Aortic smooth muscle cell (primary cell): ENCODE results near the gene EVPL. TPM values are rescaled to one million over a fixed set of nuclear protein-coding genes. Genes with fewer than 3 reads are reported as not detected.

Experiments used
- total RNA-seq: library from RNA; depleted of rRNA; stranded (reverse); fragments of >200 nt; gene quantifications from 2 replicates; pipeline ENCODE4 v1.2.3, GENCODE V29; 2014

EVPL gene
- not detected in 2 replicates for total RNA-seq

GRCh38 chr17:76027159-76027839 is at the start of gene EVPL:
EVPL (minus strand) TSS chr17:76027306; CDS start chr17:76027198, 108 bp downstream.

GRCh38 chr17:76074390-76075363 is 47.6 kb upstream of the EVPL start, which contains the start of gene GALR2:
GALR2 (plus strand) TSS chr17:76074781; CDS start chr17:76074884, 103 bp downstream.

GRCh38 chr17:76072148-76072858 is 45.2 kb upstream of the EVPL start, which contains the start of gene SRP68:
SRP68 (minus strand) TSS chr17:76072517; CDS start chr17:76072491, 26 bp downstream.

GRCh38 chr17:76000755-76001521 is 26.2 kb downstream of the EVPL start, which contains the start of gene CDK3:
CDK3 (plus strand) TSS chr17:76000855; CDS start chr17:76001426, 571 bp downstream.

GRCh38 chr17:75978938-75979704 is 48.0 kb downstream of the EVPL start, which contains the start of the genes ACOX1 and TEN1:
ACOX1 (minus strand) TSS chr17:75979166; CDS start chr17:75979073, 93 bp downstream.
TEN1 (plus strand) TSS chr17:75979240; CDS start chr17:75986193, 6,953 bp downstream.

Other genes starting within 250 kb of the EVPL start
- 12.7 and 19.5 TPM in 2 replicates for gene UNK, start 242.5 kb downstream of the EVPL start, total RNA-seq
- gene UNC13D, start 182.9 kb downstream of the EVPL start, total RNA-seq = 1.5 TPM in 2 replicates
- gene WBP2, start 172.0 kb downstream of the EVPL start, total RNA-seq = 33.2 and 41.2 TPM in 2 replicates
- 10.0 and 21.8 TPM in 2 replicates for gene TRIM47, start 148.7 kb downstream of the EVPL start, total RNA-seq
- 8.5 and 10.8 TPM in 2 replicates for gene TRIM65, start 130.4 kb downstream of the EVPL start, total RNA-seq
- gene MRPL38, start 122.4 kb downstream of the EVPL start, total RNA-seq = 20.4 and 24.0 TPM in 2 replicates
- 10.8 and 13.3 TPM in 2 replicates for gene FBF1, start 86.3 kb downstream of the EVPL start, total RNA-seq
- 63.0 and 69.9 TPM in 2 replicates for gene ACOX1, start 48.1 kb downstream of the EVPL start, total RNA-seq
- 17.3 and 18.3 TPM in 2 replicates for gene TEN1, start 48.1 kb downstream of the EVPL start, total RNA-seq
- 0.92 and 0.99 TPM in 2 replicates for gene CDK3, start 26.5 kb downstream of the EVPL start, total RNA-seq
- 29.2 and 38.6 TPM in 2 replicates for gene SRP68, start 45.2 kb upstream of the EVPL start, total RNA-seq
- not detected in 2 replicates for gene GALR2, start 47.5 kb upstream of the EVPL start, total RNA-seq
- gene ZACN, start 51.9 kb upstream of the EVPL start, total RNA-seq = not detected in 2 replicates
- gene EXOC7, start 76.5 kb upstream of the EVPL start, total RNA-seq = 98.9 and 104 TPM in 2 replicates
- gene FOXJ1, start 113.9 kb upstream of the EVPL start, total RNA-seq = not detected in 2 replicates
- gene RNF157, start 213.2 kb upstream of the EVPL start, total RNA-seq = 0.19 and 0.40 TPM in 2 replicates
- 3.4 and 3.9 TPM in 2 replicates for gene UBALD2, start 238.0 kb upstream of the EVPL start, total RNA-seq